GM12864 (cell line): ENCODE measurements around the gene SLC1A2.
A peak's percentile ranks its signal among the peaks of the same experiment; 100 is the strongest.

ENCODE experiments used
- DNase-seq: peaks from one replicate; pipeline ENCODE4 v3.0.0-alpha.2; 2011; ENCODE audit warnings: low read depth
- H3K4me3 ChIP-seq: 2 replicates; pipeline ENCODE4 v1.5.1; 2011; ENCODE audit warnings: mild to moderate bottlenecking, low read depth, low read length, control low read depth
- CTCF ChIP-seq: IDR thresholded peaks from 2 replicates; pipeline ENCODE4 v1.5.1; 2011; ENCODE audit warnings: low read depth, mild to moderate bottlenecking, moderate library complexity, low read length, control low read depth, inconsistent platforms; ENCODE audit errors: missing control alignments

The SLC1A2 gene

GRCh38 chr11:35424157-35424940, 5.0 kb upstream of the SLC1A2 start:
- DNase-seq, result no peak
- no peak for TF ChIP-seq CTCF
- H3K4me3 ChIP-seq, result no peak overlapping the region

GRCh38 chr11:35420371-35420770, 1.0 kb upstream of the SLC1A2 start:
- DNase-seq, result no peak
- no peak for TF ChIP-seq CTCF
- no peak overlapping the region for H3K4me3 ChIP-seq

GRCh38 chr11:35419830-35420333, 524 bp upstream of the SLC1A2 start:
- H3K4me3 ChIP-seq, result no peak overlapping the region
- no peak for DNase-seq
- no peak for TF ChIP-seq CTCF

- DNase-seq, result no peak
- no peak for TF ChIP-seq CTCF
- H3K4me3 ChIP-seq, result peak overlapping the region; percentile 27
These were observed 825 bp downstream of the SLC1A2 start for GRCh38 chr11:35418282-35419183.

GRCh38 chr11:35415487-35415886, 3.9 kb downstream of the SLC1A2 start:
- DNase-seq, result no peak
- TF ChIP-seq CTCF, result no peak
- H3K4me3 ChIP-seq, result no peak overlapping the region

- no peak for TF ChIP-seq CTCF
- H3K4me3 ChIP-seq, result no peak overlapping the region
These were observed 4.6 kb downstream of the SLC1A2 start for GRCh38 chr11:35414776-35415175.

More at GRCh38 chr11:35414776-35415175, 4.6 kb downstream of the SLC1A2 start:
- DNase-seq, result no peak
